ENCODE data around the gene KDM4E. TPM values are rescaled to one million over a fixed set of nuclear protein-coding genes. Genes with fewer than 3 reads are reported as not detected.

Gene KDM4E
- total and polyA plus RNA-seq, 12 donors = not detected

GRCh38 chr11:95067841-95068219 is 42.8 kb downstream of the KDM4E start:
- intact Hi-C loops (cut with DNase I) = no loop called here
- H3K27me3 ChIP-seq = no peaks in the 10 kb centered on the region
- 0 to 1% (median 0%) methylated on average over 14 to 16 of the region's 16 CpGs for WGBS, 4 donors
- H3K36me3 ChIP-seq (replicated peaks in 1 of 2) = no peaks in the 10 kb centered on the region
- peak in 2 of 7 donors; percentile 51 to 66 for DNase-seq
- no peaks in the 10 kb centered on the region for H3K9me3 ChIP-seq (replicated peaks in 1 of 3)
- TF ChIP-seq POLR2A (IDR thresholded peaks at IDR 0.05) = peak in 1 of 2 donors; percentile 3
- no peak for TF ChIP-seq CTCF (IDR thresholded peaks at IDR 0.05)
- peaks cover 0 to 18% of the 10 kb centered on the region in 2 donors for H3K4me1 ChIP-seq (replicated peaks in 1 of 2)
- H3K4me3 ChIP-seq = peak overlapping the region; percentile 64 to 99 (median 86)
- H3K27ac ChIP-seq = peak overlapping the region; percentile 74 to 99 (median 97)

GRCh38 chr11:95068549-95068948 is 43.5 kb downstream of the KDM4E start:
- peak overlapping the region in 4 of 5 donors; percentile 97 to 99 (median 98) for H3K27ac ChIP-seq
- TF ChIP-seq POLR2A (IDR thresholded peaks at IDR 0.05) (peak; percentile 70 to 93), CTCF (IDR thresholded peaks at IDR 0.05) (no peak)
- no peaks in the 10 kb centered on the region for H3K27me3 ChIP-seq
- DNase-seq = peak; percentile 78 to 96 (median 90)
- H3K4me1 ChIP-seq (replicated peaks in 1 of 2) = peaks cover 0 to 18% of the 10 kb centered on the region in 2 donors
- peak overlapping the region in 2 of 4 donors; percentile 78 to 99 for H3K4me3 ChIP-seq
- 1 to 3% (median 2%) methylated on average over 5 of the region's 5 CpGs for WGBS, 4 donors
- H3K9me3 ChIP-seq (replicated peaks in 1 of 3) = no peaks in the 10 kb centered on the region
- intact Hi-C loops (cut with DNase I) = no loop called here
- H3K36me3 ChIP-seq (replicated peaks in 1 of 2) = no peaks in the 10 kb centered on the region

GRCh38 chr11:95070471-95070870 is 45.4 kb downstream of the KDM4E start:
- Histone ChIP-seq H3K27ac (no peak overlapping the region), H3K4me1 (replicated peaks in 1 of 2) (peaks cover 10 to 30% of the 10 kb centered on the region in 2 donors), H3K4me3 (no peak overlapping the region), H3K36me3 (replicated peaks in 1 of 2) (no peaks in the 10 kb centered on the region), H3K9me3 (replicated peaks in 1 of 3) (no peaks in the 10 kb centered on the region), H3K27me3 (no peaks in the 10 kb centered on the region)
- 94 to 96% (median 95%) methylated on average over 1 of the region's 1 CpG for WGBS, 4 donors
- TF ChIP-seq CTCF (IDR thresholded peaks at IDR 0.05) = no peak
- TF ChIP-seq POLR2A (IDR thresholded peaks at IDR 0.05) = no peak
- DNase-seq = no peak
- intact Hi-C loops (cut with DNase I) = loop anchor here in 1 of 2 donors (5.0 kb wide), 1 partner anchor 77 kb away; no protein-coding TSS in a partner anchor

GRCh38 chr11:95072948-95073347 is 47.9 kb downstream of the KDM4E start:
- no peak for TF ChIP-seq CTCF (IDR thresholded peaks at IDR 0.05)
- TF ChIP-seq POLR2A (IDR thresholded peaks at IDR 0.05) = no peak
- Histone ChIP-seq H3K27me3 (no peaks in the 10 kb centered on the region), H3K4me1 (replicated peaks in 1 of 2) (peaks cover 12 to 41% of the 10 kb centered on the region in 2 donors), H3K36me3 (replicated peaks in 1 of 2) (no peaks in the 10 kb centered on the region), H3K27ac (no peak overlapping the region), H3K4me3 (no peak overlapping the region), H3K9me3 (replicated peaks in 1 of 3) (no peaks in the 10 kb centered on the region)
- DNase-seq = no peak
- intact Hi-C loops (cut with DNase I) = loop anchor here in 1 of 2 donors (5.0 kb wide), 1 partner anchor 74 kb away; no protein-coding TSS in a partner anchor

Measured in adrenal gland (tissue), 12 donors.